ENCODE measurements around the gene COL8A1.

DNA sequence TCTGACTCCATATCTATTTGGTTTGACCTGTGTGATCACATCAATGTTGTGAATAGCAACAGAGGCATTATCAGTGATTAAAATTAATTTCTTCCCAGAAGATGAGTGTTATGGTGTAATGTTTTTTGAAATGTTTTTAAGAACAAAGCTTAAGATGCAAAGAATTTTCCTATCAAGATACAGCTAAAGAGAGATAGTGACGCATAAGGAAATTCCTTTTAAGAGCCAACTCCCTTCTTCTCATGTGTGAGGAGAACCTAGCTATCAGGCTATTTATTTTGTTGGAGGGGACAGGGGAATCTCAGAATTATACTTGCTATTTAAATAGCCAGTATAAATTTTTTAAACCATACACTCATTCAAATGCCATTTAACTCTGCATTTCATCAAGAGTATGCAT lies 71.3 kb downstream of the COL8A1 start:
- TF ChIP-seq POLR2A (IDR thresholded peaks at IDR 0.05; ENCODE audit: low read length) (no peak), GATA1 (IDR thresholded peaks at IDR 0.05; ENCODE audit: low read depth, low read length) (no peak)
